HEK293 (cell line): ENCODE data around the gene CENPF.

Experiments used
- CTCF ChIA-PET: fragments of 350-600 bp; formaldehyde crosslinking; extraction: SDS; loops from one replicate; lab custom pipeline; 2021; ENCODE audit warnings: antibody characterized with exemption; lab: Yijun Ruan, JAX
- POLR2A ChIA-PET: fragments of 300-600 bp; formaldehyde crosslinking; extraction: SDS; loops from one replicate; lab custom pipeline; 2020; ENCODE audit warnings: antibody characterized with exemption, inconsistent platforms; lab: Yijun Ruan, JAX
- H3K27ac ChIP-seq: fragments of 200-500 bp; sonication (Bioruptor generic); 2 replicates; pipeline ENCODE4 v1.5.1; 2014; ENCODE audit warnings: low read depth, low read length, control low read depth, inconsistent platforms; ENCODE audit errors: extremely low read depth
- H3K36me3 ChIP-seq, 2 experiments: fragments of 200-500 bp in 1 of 2; sonication (Bioruptor generic) in 1 of 2; 1 replicate in 1 of 2; 2 replicates in 1 of 2; pipeline ENCODE4 v1.5.1; 2014 to 2017; ENCODE audit warnings: inconsistent platforms in 2 of 2, low read length in 2 of 2; ENCODE audit not compliant: control insufficient read depth in 2 of 2, insufficient read depth in 1 of 2
- H3K4me1 ChIP-seq: fragments of 200-500 bp; sonication (Bioruptor generic); 2 replicates; pipeline ENCODE4 v1.5.1; 2014; ENCODE audit warnings: mild to moderate bottlenecking, low read length, inconsistent platforms; ENCODE audit not compliant: control insufficient read depth, insufficient read depth
- H3K4me3 ChIP-seq: 2 replicates; pipeline ENCODE4 v1.5.1; 2011; ENCODE audit warnings: low read depth, mild to moderate bottlenecking, control low read depth, low read length, moderate library complexity
- H3K9me3 ChIP-seq: fragments of 200-500 bp; sonication (Bioruptor generic); 2 replicates; pipeline ENCODE4 v1.5.1; 2014; ENCODE audit warnings: low read depth, low read length, inconsistent platforms; ENCODE audit not compliant: control insufficient read depth, insufficient read depth
- GLI2 ChIP-seq: fragments of 450-650 bp; formaldehyde crosslinking; IDR thresholded peaks from 2 replicates; pipeline ENCODE4; 2017; ENCODE audit warnings: missing biosample characterization, missing genetic modification characterization, low read depth, borderline replicate concordance
- HOXD13 ChIP-seq: sonication (generic); formaldehyde crosslinking; IDR thresholded peaks from 2 replicates; pipeline ENCODE4 v1.8.0; 2022; ENCODE audit warnings: missing genetic modification reagents, borderline replicate concordance
- KLF17 ChIP-seq: fragments of 450-650 bp; formaldehyde crosslinking; IDR thresholded peaks from 2 replicates; pipeline ENCODE4 v1.5.1; 2016; ENCODE audit warnings: missing biosample characterization, missing genetic modification characterization
- OSR2 ChIP-seq: fragments of 450-650 bp; formaldehyde crosslinking; IDR thresholded peaks from 2 replicates; pipeline ENCODE4 v1.5.1; 2016; ENCODE audit warnings: missing biosample characterization, missing genetic modification characterization
- PBX3 ChIP-seq: sonication (generic); formaldehyde crosslinking; IDR thresholded peaks from 2 replicates; pipeline ENCODE4 v1.8.1; 2022; ENCODE audit warnings: mild to moderate bottlenecking, moderate library complexity, missing genetic modification reagents
- PRDM1 ChIP-seq: fragments of 450-650 bp; formaldehyde crosslinking; IDR thresholded peaks from 2 replicates; pipeline ENCODE4; 2016; ENCODE audit warnings: missing biosample characterization, missing genetic modification characterization
- REPIN1 ChIP-seq: fragments of 450-650 bp; formaldehyde crosslinking; IDR thresholded peaks from 2 replicates; pipeline ENCODE4 v1.5.1; 2017; ENCODE audit warnings: missing biosample characterization, missing genetic modification characterization, low read depth
- ZBTB44 ChIP-seq: fragments of 450-650 bp; IDR thresholded peaks from 2 replicates; pipeline ENCODE4 v1.5.1; 2018; ENCODE audit warnings: missing biosample characterization, mild to moderate bottlenecking, missing genetic modification characterization
- ZBTB48 ChIP-seq: fragments of 450-650 bp; formaldehyde crosslinking; IDR thresholded peaks from 2 replicates; pipeline ENCODE4 v1.5.1; 2016; ENCODE audit warnings: missing biosample characterization, missing genetic modification characterization
- ZFHX2 ChIP-seq: fragments of 450-650 bp; formaldehyde crosslinking; conservative IDR thresholded peaks from 2 replicates; pipeline ENCODE4 v1.5.1; 2016; ENCODE audit warnings: missing biosample characterization, missing genetic modification characterization
- ZNF169 ChIP-seq: fragments of 450-650 bp; formaldehyde crosslinking; IDR thresholded peaks from 2 replicates; pipeline ENCODE4 v1.5.1; 2016; ENCODE audit warnings: missing biosample characterization, missing genetic modification characterization
- ZNF221 ChIP-seq: fragments of 450-650 bp; formaldehyde crosslinking; IDR thresholded peaks from 2 replicates; pipeline ENCODE4 v1.5.1; 2017; ENCODE audit warnings: missing biosample characterization, missing genetic modification characterization, borderline replicate concordance
- ZNF24 ChIP-seq: fragments of 450-650 bp; formaldehyde crosslinking; IDR thresholded peaks from 2 replicates; pipeline ENCODE4 v1.5.1; 2016; ENCODE audit warnings: missing biosample characterization, missing genetic modification characterization
- ZNF280D ChIP-seq: fragments of 450-650 bp; formaldehyde crosslinking; IDR thresholded peaks from 2 replicates; pipeline ENCODE4 v1.5.1; 2016; ENCODE audit warnings: missing biosample characterization, missing genetic modification characterization
- ZNF391 ChIP-seq: fragments of 450-650 bp; formaldehyde crosslinking; IDR thresholded peaks from 2 replicates; pipeline ENCODE4 v1.5.1; 2016; ENCODE audit warnings: low read depth, missing biosample characterization, missing genetic modification characterization, borderline replicate concordance
- ZNF624 ChIP-seq: fragments of 450-650 bp; formaldehyde crosslinking; IDR thresholded peaks from 2 replicates; pipeline ENCODE4 v1.5.1; 2017; ENCODE audit warnings: missing biosample characterization, missing genetic modification characterization
- ZNF645 ChIP-seq: fragments of 450-650 bp; formaldehyde crosslinking; IDR thresholded peaks from 2 replicates; pipeline ENCODE4; 2016; ENCODE audit warnings: missing biosample characterization, missing genetic modification characterization
- ZNF670 ChIP-seq: fragments of 450-650 bp; formaldehyde crosslinking; IDR thresholded peaks from 2 replicates; pipeline ENCODE4 v1.5.1; 2016; ENCODE audit warnings: missing biosample characterization, missing genetic modification characterization, low read depth
- ZNF707 ChIP-seq: fragments of 450-650 bp; formaldehyde crosslinking; IDR thresholded peaks from 2 replicates; pipeline ENCODE4 v1.5.1; 2016; ENCODE audit warnings: missing biosample characterization, missing genetic modification characterization
- ZSCAN5A ChIP-seq: fragments of 450-650 bp; formaldehyde crosslinking; IDR thresholded peaks from 2 replicates; pipeline ENCODE4 v1.5.1; 2016; ENCODE audit warnings: missing biosample characterization, missing genetic modification characterization

CENPF gene

GRCh38 chr1:214700437-214700836 lies 97.4 kb downstream of the CENPF start:
- no peak for TF ChIP-seq ZNF645 (tag by site-specific recombination)
- TF ChIP-seq ZNF221 (tag by site-specific recombination): no peak
- no peak for TF ChIP-seq OSR2 (tag by site-specific recombination)
- TF ChIP-seq ZBTB44 (tag by site-specific recombination): no peak
- TF ChIP-seq PRDM1: no peak
- no peak for TF ChIP-seq REPIN1
- no peak for TF ChIP-seq ZNF169 (tag by site-specific recombination)
- TF ChIP-seq ZNF280D (tag by site-specific recombination): no peak
- TF ChIP-seq ZNF624 (tag by site-specific recombination): no peak
- no peak for TF ChIP-seq ZNF24 (tag by site-specific recombination)
- no peak for TF ChIP-seq ZSCAN5A
- TF ChIP-seq PBX3 (CRISPR knock-in tag): no peak
- no peak for TF ChIP-seq HOXD13 (CRISPR knock-in tag)
- TF ChIP-seq ZNF670: no peak
- no peak for TF ChIP-seq GLI2
- TF ChIP-seq ZNF391 (tag by site-specific recombination): no peak
- TF ChIP-seq ZBTB48 (tag by site-specific recombination): no peak
- TF ChIP-seq ZFHX2 (tag by site-specific recombination): no peak
- TF ChIP-seq ZNF707: no peak
- no peak for TF ChIP-seq KLF17
- Histone ChIP-seq H3K4me3 (no peak overlapping the region), H3K36me3 (no peaks in the 10 kb centered on the region), H3K9me3 (no peaks in the 10 kb centered on the region), H3K27ac (no peak overlapping the region), H3K4me1 (no peaks in the 10 kb centered on the region)
- CTCF ChIA-PET: no interaction called here
- POLR2A ChIA-PET: no interaction called here
